ENCODE data around the gene CANT1. TPM values are rescaled to one million over a fixed set of nuclear protein-coding genes. Genes with fewer than 3 reads are reported as not detected.

The CANT1 gene
- total and polyA plus RNA-seq, 2 donors from 2014 or later: 23.0 to 56.6 TPM

GRCh38 chr17:79051306-79051705 lies 41.7 kb upstream of the CANT1 start:
- DNase-seq (no peak), FAIRE-seq (no peak)
- Histone ChIP-seq H3K4me1 (ENCODE audit: control insufficient read depth in 2 of 3, insufficient read depth in 2 of 3, low read depth in 1 of 3, low read length in 3 of 3) (no peaks in the 10 kb centered on the region), H3K9me3 (ENCODE audit: control insufficient read depth in 2 of 3, insufficient read depth in 1 of 3, low read length in 3 of 3) (no peaks in the 10 kb centered on the region), H3K27me3 (ENCODE audit: control insufficient read depth, insufficient read depth, low read length) (no peaks in the 10 kb centered on the region), H3K9ac (ENCODE audit: low read length in 3 of 3) (no peak overlapping the region), H3K27ac (ENCODE audit: low read depth in 2 of 2, low read length in 2 of 2) (no peak overlapping the region), H3K4me3 (ENCODE audit: low read length in 3 of 3) (no peak overlapping the region), H3K36me3 (ENCODE audit: control insufficient read depth in 2 of 3, insufficient read depth in 3 of 3, low read length in 3 of 3) (no peaks in the 10 kb centered on the region)
- no peak for TF ChIP-seq CTCF (IDR thresholded peaks at IDR 0.05; ENCODE audit: borderline replicate concordance, extremely low read depth, insufficient read depth)
- intact Hi-C loops (cut with DNase I): no loop called here

- DNase-seq: peak in 1 of 5 donors; percentile 31
These were observed 41.0 kb upstream of the CANT1 start for GRCh38 chr17:79050551-79050950.

DNA sequence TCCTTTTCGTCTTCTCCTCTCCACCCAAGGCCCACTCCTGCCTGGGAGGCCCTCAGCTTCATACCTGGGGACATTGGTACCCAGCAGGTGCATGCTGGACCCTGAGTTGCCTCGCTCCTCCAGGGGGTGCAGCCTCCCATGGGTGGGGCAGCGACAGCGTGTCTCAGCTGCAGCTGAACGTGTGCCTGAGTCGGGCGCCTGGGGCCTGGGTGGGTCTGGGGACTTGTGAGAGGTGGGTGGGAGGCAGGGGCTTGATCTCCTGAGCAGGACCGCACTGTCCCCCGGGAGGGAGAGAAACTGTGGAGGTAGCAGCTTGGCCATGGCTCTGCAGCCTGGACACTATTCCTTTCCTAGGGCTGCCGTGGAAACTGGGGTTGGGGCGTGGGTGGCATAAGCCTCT lies 40.3 kb upstream of the CANT1 start:
- Histone ChIP-seq H3K9ac (ENCODE audit: low read length in 3 of 3) (no peak overlapping the region), H3K27ac (ENCODE audit: low read depth in 2 of 2, low read length in 2 of 2) (no peak overlapping the region), H3K36me3 (ENCODE audit: control insufficient read depth in 2 of 3, insufficient read depth in 3 of 3, low read length in 3 of 3) (no peaks in the 10 kb centered on the region), H3K9me3 (ENCODE audit: control insufficient read depth in 2 of 3, insufficient read depth in 1 of 3, low read length in 3 of 3) (no peaks in the 10 kb centered on the region), H3K27me3 (ENCODE audit: control insufficient read depth, insufficient read depth, low read length) (no peaks in the 10 kb centered on the region), H3K4me3 (ENCODE audit: low read length in 3 of 3) (no peak overlapping the region), H3K4me1 (ENCODE audit: control insufficient read depth in 2 of 3, insufficient read depth in 2 of 3, low read depth in 1 of 3, low read length in 3 of 3) (peaks cover 0 to 2% (median 0%) of the 10 kb centered on the region in 3 donors)
- no peak for TF ChIP-seq CTCF (IDR thresholded peaks at IDR 0.05; ENCODE audit: borderline replicate concordance, extremely low read depth, insufficient read depth)
- FAIRE-seq: no peak
- intact Hi-C loops (cut with DNase I): loop anchor here (5.0 kb wide), 1 partner anchor 32 kb away; no protein-coding TSS in a partner anchor
- peak in 1 of 5 donors; percentile 68 for DNase-seq

More at GRCh38 chr17:79050551-79050950, 41.0 kb upstream of the CANT1 start:
- no peaks in the 10 kb centered on the region for H3K9me3 ChIP-seq (ENCODE audit: control insufficient read depth in 2 of 3, insufficient read depth in 1 of 3, low read length in 3 of 3)
- no peak overlapping the region for H3K27ac ChIP-seq (ENCODE audit: low read depth in 2 of 2, low read length in 2 of 2)
- no peaks in the 10 kb centered on the region for H3K36me3 ChIP-seq (ENCODE audit: control insufficient read depth in 2 of 3, insufficient read depth in 3 of 3, low read length in 3 of 3)
- no peak overlapping the region for H3K9ac ChIP-seq (ENCODE audit: low read length in 3 of 3)
- FAIRE-seq: no peak
- H3K27me3 ChIP-seq (ENCODE audit: control insufficient read depth, insufficient read depth, low read length): no peaks in the 10 kb centered on the region
- no peak for TF ChIP-seq CTCF (IDR thresholded peaks at IDR 0.05; ENCODE audit: borderline replicate concordance, extremely low read depth, insufficient read depth)
- H3K4me3 ChIP-seq (ENCODE audit: low read length in 3 of 3): no peak overlapping the region
- intact Hi-C loops (cut with DNase I): no loop called here
- H3K4me1 ChIP-seq (ENCODE audit: control insufficient read depth in 2 of 3, insufficient read depth in 2 of 3, low read depth in 1 of 3, low read length in 3 of 3): peaks cover 0 to 2% (median 0%) of the 10 kb centered on the region in 3 donors
